Suppressor macrophage treated with lipopolysaccharide for 4 hours (primary cell): ENCODE results near the gene PRKN.
A peak's percentile ranks its signal among the peaks of the same experiment; 100 is the strongest.

Experiments
- DNase-seq: peaks from one replicate; pipeline ENCODE4 v3.0.0-alpha.2; 2020

PRKN gene

GRCh38 chr6:162165479-162165878 lies 562.1 kb downstream of the PRKN start:
- no peak for DNase-seq

- peak; percentile 54 for DNase-seq
Observed at GRCh38 chr6:162157167-162157870, 570.2 kb downstream of the PRKN start.

- DNase-seq, result no peak
Observed at GRCh38 chr6:162156146-162156545, 571.4 kb downstream of the PRKN start.

- DNase-seq, result no peak
Observed at GRCh38 chr6:162154930-162155329, 572.6 kb downstream of the PRKN start.

GRCh38 chr6:162154001-162154400 lies 573.6 kb downstream of the PRKN start:
- DNase-seq, result peak; percentile 53

- DNase-seq, result peak; percentile 29
Observed at GRCh38 chr6:162153120-162153519, 574.4 kb downstream of the PRKN start.

GRCh38 chr6:162151021-162151665 lies 576.4 kb downstream of the PRKN start:
- peak; percentile 51 for DNase-seq

- no peak for DNase-seq
Observed at GRCh38 chr6:162150295-162150694, 577.3 kb downstream of the PRKN start.

- DNase-seq, result no peak
Observed at GRCh38 chr6:162149786-162150185, 577.8 kb downstream of the PRKN start.

GRCh38 chr6:162147805-162148204 lies 579.8 kb downstream of the PRKN start:
- no peak for DNase-seq

- DNase-seq, result peak; percentile 6
Observed at GRCh38 chr6:162147281-162147680, 580.3 kb downstream of the PRKN start.

- peak; percentile 57 for DNase-seq
Observed at GRCh38 chr6:162140251-162140852, 587.2 kb downstream of the PRKN start.

GRCh38 chr6:162125659-162126058 lies 601.9 kb downstream of the PRKN start:
- no peak for DNase-seq

- no peak for DNase-seq
Observed at GRCh38 chr6:162124710-162125435, 602.7 kb downstream of the PRKN start.

- DNase-seq, result no peak
Observed at GRCh38 chr6:162123797-162124196, 603.8 kb downstream of the PRKN start.

- DNase-seq, result peak; percentile 76
Observed at GRCh38 chr6:162119341-162119740, 608.2 kb downstream of the PRKN start.

- DNase-seq, result no peak
Observed at GRCh38 chr6:162118706-162119105, 608.9 kb downstream of the PRKN start.

- DNase-seq, result no peak
Observed at GRCh38 chr6:162116902-162117525, 610.6 kb downstream of the PRKN start.

- DNase-seq, result peak; percentile 41
Observed at GRCh38 chr6:162109480-162110050, 618.0 kb downstream of the PRKN start.

GRCh38 chr6:162108041-162108440 lies 619.5 kb downstream of the PRKN start:
- no peak for DNase-seq

- DNase-seq, result no peak
Observed at GRCh38 chr6:162100096-162100495, 627.5 kb downstream of the PRKN start.

GRCh38 chr6:162099685-162100084 lies 627.9 kb downstream of the PRKN start:
- DNase-seq, result peak; percentile 93
